ENCODE measurements around the gene CMTM2.
"Not testable (repeated sequence)": the region's sequence is repeated elsewhere in the genome, so short reads cannot be mapped to it uniquely, and the experiment has no call there.

CMTM2 gene

GRCh38 chr16:66610111-66610820, 31.0 kb downstream of the CMTM2 start:
- no peak for DNase-seq

- DNase-seq, result not testable (repeated sequence)
Measured at GRCh38 chr16:66611911-66612310, 32.6 kb downstream of the CMTM2 start.

DNA sequence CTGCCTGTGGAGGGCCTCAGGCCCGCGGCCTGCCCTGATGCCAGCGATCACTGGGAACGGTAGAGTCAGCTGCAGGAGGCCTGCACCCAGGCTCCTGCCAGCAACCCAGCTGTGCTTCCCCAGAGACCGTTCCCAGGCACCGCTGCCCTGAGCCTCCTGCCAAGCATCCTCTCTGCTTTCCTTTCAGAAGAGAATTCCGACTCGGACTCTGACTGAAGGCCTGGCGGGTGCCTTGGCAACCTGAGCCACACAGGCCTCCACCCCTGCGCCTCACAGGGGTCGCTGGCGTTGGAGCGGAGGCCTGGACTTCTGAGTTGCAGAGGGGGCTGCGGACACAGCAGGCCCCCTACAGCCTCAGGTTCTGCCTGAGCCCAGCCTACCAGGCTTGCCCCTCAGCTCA, 33.2 kb downstream of the CMTM2 start:
- no peak for DNase-seq

DNA sequence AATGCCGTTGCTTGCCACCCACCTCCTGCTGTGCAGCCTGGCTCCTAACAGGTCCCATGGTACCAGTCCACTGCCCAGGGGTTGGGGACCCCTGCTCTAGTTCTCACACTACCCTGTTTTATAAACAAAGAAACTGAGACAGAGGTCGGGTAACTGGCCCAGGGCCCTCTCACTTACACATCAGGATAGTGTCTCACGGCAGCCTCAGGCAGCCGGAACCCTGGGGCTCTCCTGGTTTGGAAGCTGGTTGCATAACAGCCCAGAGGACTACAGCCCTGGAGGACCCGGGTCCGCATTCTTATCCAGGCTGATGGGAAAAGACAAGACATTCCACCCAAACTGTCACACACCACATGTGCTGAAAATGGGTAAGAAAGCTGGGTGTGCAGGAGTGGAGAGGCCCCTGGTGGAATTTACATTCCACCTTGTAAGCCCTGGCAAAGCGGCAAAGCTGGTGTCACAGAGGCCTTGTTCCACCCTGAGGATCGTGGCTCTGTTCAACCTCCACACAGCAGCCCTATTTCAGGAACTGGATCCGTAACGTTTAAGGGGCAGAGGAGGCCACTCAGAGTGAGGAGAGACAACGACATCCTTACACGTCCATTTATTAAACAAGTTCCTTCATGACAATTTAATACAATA, 35.0 kb downstream of the CMTM2 start:
- DNase-seq, result no peak

DNA sequence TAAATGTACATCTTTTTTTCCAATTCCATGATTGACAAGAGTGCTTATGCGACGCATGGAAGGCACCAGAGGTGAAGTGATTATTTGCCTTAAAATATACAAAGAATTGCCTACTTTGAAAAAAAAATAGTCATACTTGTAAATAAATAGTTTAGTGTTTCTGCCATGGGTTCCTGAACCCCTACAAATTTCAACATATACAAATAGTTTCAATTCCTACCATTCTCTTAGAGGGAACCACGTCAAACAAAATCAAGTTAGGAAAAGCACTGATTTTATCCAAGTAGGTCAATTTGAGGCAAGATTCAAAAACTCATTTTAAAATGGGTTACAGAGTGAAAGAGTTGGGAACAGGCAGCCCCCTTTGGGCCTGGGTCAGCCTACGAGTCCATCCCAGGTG, 36.9 kb downstream of the CMTM2 start:
- DNase-seq, result no peak

GRCh38 chr16:66616592-66616991, 37.3 kb downstream of the CMTM2 start:
- no peak for DNase-seq

DNA sequence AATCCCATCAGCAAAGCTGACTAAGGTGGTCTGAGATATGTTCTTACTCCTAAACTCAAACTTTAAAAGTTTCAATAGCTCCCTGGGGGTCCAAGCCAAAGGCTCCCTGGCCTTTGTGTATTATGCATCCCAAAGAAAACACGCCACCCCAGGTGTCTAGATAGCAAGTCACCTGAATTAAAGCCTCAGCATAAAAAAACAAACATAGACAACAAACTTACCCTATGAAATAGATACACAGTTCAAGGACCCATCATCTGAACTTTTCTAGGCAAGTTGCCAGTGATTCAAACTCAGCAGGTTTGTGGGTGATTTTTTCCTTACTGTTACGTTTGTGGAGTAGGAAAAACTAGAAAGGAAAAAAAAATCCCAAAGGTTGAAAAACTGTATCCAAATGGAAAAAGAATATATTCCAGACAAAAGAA, 37.8 kb downstream of the CMTM2 start:
- no peak for DNase-seq

GRCh38 chr16:66617728-66618127, 38.5 kb downstream of the CMTM2 start:
- DNase-seq, result no peak

- DNase-seq, result no peak
Measured at GRCh38 chr16:66618588-66619375, 39.5 kb downstream of the CMTM2 start.

DNA sequence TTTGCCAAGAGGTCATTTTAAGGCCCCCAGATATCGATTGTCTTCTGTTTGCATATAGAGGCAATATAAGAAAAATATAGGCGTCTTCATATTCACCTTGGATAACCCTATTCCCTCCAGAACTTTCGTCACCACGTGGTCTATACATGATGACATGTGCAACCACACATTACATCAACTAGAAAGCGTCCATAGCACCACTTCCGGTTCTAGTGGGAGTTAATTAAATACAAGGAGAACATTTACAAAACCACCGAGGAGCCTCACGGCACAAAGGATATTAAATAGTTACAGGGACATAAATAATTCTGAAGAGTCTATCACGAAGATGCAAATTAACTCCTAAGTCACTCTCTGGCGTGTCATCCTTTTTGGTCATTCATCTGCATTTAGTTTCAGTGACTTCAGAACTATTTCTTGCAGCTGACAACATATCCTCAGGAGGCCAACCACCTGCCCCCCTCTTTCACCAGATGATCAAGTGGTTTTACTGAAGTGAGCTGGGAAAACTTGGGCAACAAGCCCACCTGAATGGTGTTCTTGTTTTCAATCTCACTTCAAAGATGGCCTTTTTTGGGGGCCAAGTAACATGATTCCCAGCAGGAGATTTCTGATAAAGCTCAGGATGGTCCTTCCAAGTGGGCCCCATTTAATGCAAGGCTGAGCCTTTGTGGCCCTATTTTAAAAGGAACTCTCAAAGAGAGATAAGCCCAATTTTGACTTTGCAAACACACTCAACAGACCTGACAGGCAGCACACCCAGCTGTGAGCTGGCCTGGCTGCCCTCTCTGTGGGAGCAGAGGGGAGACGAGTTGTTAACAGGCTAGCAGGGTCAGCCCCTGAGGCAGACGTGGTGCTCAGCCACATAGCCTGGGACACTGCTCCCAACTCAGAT, 40.5 kb downstream of the CMTM2 start:
- DNase-seq, result no peak

- no peak for DNase-seq
Measured at GRCh38 chr16:66620429-66620795, 41.1 kb downstream of the CMTM2 start.

GRCh38 chr16:66621973-66622372, 42.7 kb downstream of the CMTM2 start:
- DNase-seq, result no peak

DNA sequence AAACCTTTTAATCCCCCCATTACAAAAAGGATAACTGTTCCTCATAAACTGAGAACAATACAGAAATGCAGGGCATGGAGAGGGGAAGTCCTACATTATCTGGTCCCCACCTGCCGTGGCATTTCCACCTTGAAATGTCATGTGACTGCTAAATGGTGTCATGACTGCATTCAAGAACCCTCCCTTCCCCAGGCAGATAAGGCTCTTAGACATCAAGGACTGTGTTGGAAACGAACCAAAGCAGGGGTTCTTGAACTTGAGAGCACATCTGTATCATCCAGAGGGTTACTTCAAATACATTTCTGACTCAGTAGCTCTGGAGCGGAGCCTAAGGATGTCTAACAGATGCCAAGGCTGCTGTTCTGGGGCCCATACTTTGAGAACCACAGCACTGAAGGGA, 43.6 kb downstream of the CMTM2 start:
- DNase-seq, result no peak

GRCh38 chr16:66623755-66624154, 44.5 kb downstream of the CMTM2 start:
- DNase-seq, result no peak

- not testable (repeated sequence) for DNase-seq
Measured at GRCh38 chr16:66627611-66628378, 48.5 kb downstream of the CMTM2 start.

DNA sequence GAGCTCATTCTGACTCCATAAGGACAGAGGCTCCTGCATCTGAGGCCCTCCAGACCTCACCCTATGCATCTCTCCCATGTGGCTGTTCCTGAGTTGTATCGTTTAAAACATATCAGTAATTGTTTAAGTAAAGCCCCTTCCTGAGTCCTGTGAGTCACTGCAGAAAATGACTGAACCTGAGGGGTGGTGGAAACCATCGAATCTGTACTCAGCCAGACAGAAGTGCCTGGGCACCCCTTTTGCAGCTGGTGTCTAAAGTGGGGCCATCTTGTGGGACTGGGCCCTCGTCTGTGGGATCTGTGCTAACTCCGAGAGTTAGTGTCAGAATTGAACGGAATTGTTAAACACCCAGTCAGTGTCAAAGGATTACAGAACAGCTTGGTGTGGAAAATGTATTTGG, 50.6 kb downstream of the CMTM2 start:
- no peak for DNase-seq

- not testable (repeated sequence) for DNase-seq
Measured at GRCh38 chr16:66630561-66631260, 51.4 kb downstream of the CMTM2 start.

DNA sequence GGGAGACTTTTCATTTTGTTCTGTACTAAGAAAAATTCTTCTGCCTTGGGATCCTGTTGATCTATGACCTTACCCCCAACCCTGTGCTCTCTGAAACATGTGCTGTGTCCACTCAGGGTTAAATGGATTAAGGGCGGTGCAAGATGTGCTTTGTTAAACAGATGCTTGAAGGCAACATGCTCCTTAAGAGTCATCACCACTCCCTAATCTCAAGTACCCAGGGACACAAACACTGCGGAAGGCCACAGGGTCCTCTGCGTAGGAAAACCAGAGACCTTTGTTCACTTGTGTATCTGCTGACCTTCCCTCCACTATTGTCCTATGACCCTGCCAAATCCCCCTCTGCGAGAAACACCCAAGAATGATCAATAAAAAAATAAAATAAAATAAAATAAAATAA, 52.3 kb downstream of the CMTM2 start:
- DNase-seq, result not testable (repeated sequence)

- DNase-seq, result no peak
Measured at GRCh38 chr16:66634527-66635196, 55.4 kb downstream of the CMTM2 start.

DNA sequence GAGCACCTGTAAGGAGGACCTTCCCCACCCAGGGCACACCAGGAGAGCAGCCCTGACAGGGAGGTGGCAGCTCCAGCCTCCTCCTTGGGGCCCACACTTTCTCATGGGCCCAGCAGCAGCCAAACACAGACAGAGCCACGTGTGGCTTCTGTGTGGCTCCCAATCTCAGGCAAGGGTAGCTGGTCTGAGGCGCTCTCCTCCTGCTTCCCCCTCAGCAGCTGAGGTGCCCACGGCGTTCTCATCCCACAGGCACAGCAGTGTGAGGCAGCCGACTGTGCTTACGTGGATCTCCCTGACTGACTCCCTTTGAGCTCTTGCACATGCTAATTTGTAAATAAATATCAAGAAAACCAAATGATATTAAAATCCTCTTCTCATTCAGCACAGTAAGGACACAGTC, 56.1 kb downstream of the CMTM2 start:
- DNase-seq, result no peak

GRCh38 chr16:66636199-66636598, 56.9 kb downstream of the CMTM2 start:
- no peak for DNase-seq
